Loucy (cell line): ENCODE measurements around the gene UGT2B11.
"Not testable (repeated sequence)": the region's sequence is repeated elsewhere in the genome, so short reads cannot be mapped to it uniquely, and the experiment has no call there.

Source experiments
- H2AFZ ChIP-seq: fragments of 200-600 bp; sonication (generic); 2 replicates; pipeline ENCODE4 v1.6.0; 2016; ENCODE audit warnings: antibody characterized with exemption, mild to moderate bottlenecking, low read length, moderate library complexity
- H3F3A ChIP-seq: fragments of 200-600 bp; 2 replicates; pipeline ENCODE4 v1.6.0; 2016; ENCODE audit warnings: antibody characterized with exemption, low read depth, mild to moderate bottlenecking
- H3K27me3 ChIP-seq: fragments of 200-600 bp; sonication (generic); 2 replicates; pipeline ENCODE4 v1.6.1; 2014; ENCODE audit warnings: low read length, mild to moderate bottlenecking; ENCODE audit not compliant: insufficient read depth, poor library complexity, severe bottlenecking
- H3K36me3 ChIP-seq: fragments of 200-600 bp; sonication (generic); 2 replicates; pipeline ENCODE4 v1.6.1; 2016; ENCODE audit warnings: low read length; ENCODE audit not compliant: insufficient read depth
- H3K4me1 ChIP-seq: fragments of 200-600 bp; sonication (generic); 2 replicates; pipeline ENCODE4 v1.5.1; 2014; ENCODE audit warnings: low read length, mild to moderate bottlenecking; ENCODE audit not compliant: insufficient read depth, poor library complexity, severe bottlenecking
- H3K4me2 ChIP-seq: fragments of 200-600 bp; sonication (generic); 2 replicates; pipeline ENCODE4 v1.6.0; 2014; ENCODE audit warnings: antibody characterized with exemption, low read length, low read depth, mild to moderate bottlenecking; ENCODE audit not compliant: poor library complexity, severe bottlenecking
- H3K4me3 ChIP-seq: fragments of 200-600 bp; sonication (generic); 2 replicates; pipeline ENCODE4 v1.5.1; 2014; ENCODE audit warnings: low read length, mild to moderate bottlenecking, mixed read lengths; ENCODE audit not compliant: poor library complexity, severe bottlenecking
- H3K79me2 ChIP-seq: fragments of 200-600 bp; sonication (generic); 2 replicates; pipeline ENCODE4 v1.6.1; 2014; ENCODE audit warnings: low read length; ENCODE audit not compliant: insufficient read depth
- H3K9ac ChIP-seq: fragments of 200-600 bp; sonication (generic); 2 replicates; pipeline ENCODE4 v1.6.0; 2014; ENCODE audit warnings: mild to moderate bottlenecking, low read depth, low read length, moderate library complexity; ENCODE audit not compliant: poor library complexity, severe bottlenecking
- H3K9me2 ChIP-seq: fragments of 200-600 bp; sonication (generic); replicated peaks from 2 replicates; pipeline ENCODE4 v1.6.1; 2016; ENCODE audit warnings: low read depth, low read length, mixed read lengths
- H3K9me3 ChIP-seq: fragments of 200-600 bp; sonication (generic); 2 replicates; pipeline ENCODE4 v1.6.1; 2014; ENCODE audit warnings: mild to moderate bottlenecking, antibody characterized with exemption, low read length, low read depth; ENCODE audit not compliant: insufficient read depth
- H4K20me1 ChIP-seq: fragments of 200-600 bp; sonication (generic); 2 replicates; pipeline ENCODE4 v1.6.0; 2014; ENCODE audit warnings: antibody characterized with exemption, low read length, mild to moderate bottlenecking; ENCODE audit not compliant: insufficient read depth, poor library complexity, severe bottlenecking
- EZH2phosphoT487 ChIP-seq: fragments of 200-600 bp; IDR thresholded peaks from 2 replicates; pipeline ENCODE4 v1.6.1; 2018; ENCODE audit warnings: antibody characterized with exemption, mild to moderate bottlenecking, moderate library complexity, borderline replicate concordance
- TF ChIP-seq, protein P1 (sequence below): fragments of 200-600 bp; sonication (generic); conservative IDR thresholded peaks from 2 replicates; pipeline ENCODE4 v1.5.1; 2014; ENCODE audit warnings: mild to moderate bottlenecking, antibody characterized with exemption, low read length

The UGT2B11 gene

DNA sequence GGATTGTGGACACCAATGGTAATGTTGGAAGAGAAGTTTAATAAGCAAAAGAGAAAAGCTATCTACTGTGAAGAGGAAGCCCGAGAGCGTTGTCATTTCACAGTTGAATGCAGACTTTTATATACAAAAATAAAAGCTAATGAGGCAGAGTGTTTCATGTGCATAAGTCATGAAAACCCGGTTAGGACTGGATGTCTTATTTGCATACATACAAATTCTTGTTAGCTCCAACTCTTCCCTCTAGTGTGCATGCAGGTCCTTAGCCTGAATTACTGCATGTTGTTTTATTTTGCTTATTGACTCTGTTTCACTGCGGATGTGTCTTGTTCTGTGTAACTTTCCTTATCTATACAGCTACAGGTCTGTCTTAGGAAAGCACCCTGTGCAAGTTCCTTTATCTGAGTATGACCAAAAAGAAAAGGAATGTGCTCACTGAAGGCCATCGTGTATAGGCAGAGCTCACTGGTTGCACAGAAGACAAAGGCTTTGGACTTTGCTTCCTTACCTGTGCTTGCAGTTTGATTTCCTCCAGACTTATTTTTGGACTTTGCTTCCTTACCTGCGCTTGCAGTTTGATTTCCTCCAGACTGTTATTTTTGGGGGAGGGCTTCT lies 25.1 kb upstream of the UGT2B11 start:
- Histone ChIP-seq H3K4me2 (no peak overlapping the region), H3K9me2 (no peaks in the 10 kb centered on the region), H3F3A (no peaks in the 10 kb centered on the region), H3K9me3 (no peaks in the 10 kb centered on the region), H3K79me2 (no peaks in the 10 kb centered on the region), H3K4me3 (no peak overlapping the region), H3K4me1 (no peaks in the 10 kb centered on the region), H4K20me1 (no peaks in the 10 kb centered on the region), H2AFZ (no peak overlapping the region), H3K27me3 (no peaks in the 10 kb centered on the region), H3K36me3 (no peaks in the 10 kb centered on the region), H3K9ac (no peak overlapping the region)
- no peak for TF ChIP-seq EZH2phosphoT487
- TF ChIP-seq, protein P1, sequence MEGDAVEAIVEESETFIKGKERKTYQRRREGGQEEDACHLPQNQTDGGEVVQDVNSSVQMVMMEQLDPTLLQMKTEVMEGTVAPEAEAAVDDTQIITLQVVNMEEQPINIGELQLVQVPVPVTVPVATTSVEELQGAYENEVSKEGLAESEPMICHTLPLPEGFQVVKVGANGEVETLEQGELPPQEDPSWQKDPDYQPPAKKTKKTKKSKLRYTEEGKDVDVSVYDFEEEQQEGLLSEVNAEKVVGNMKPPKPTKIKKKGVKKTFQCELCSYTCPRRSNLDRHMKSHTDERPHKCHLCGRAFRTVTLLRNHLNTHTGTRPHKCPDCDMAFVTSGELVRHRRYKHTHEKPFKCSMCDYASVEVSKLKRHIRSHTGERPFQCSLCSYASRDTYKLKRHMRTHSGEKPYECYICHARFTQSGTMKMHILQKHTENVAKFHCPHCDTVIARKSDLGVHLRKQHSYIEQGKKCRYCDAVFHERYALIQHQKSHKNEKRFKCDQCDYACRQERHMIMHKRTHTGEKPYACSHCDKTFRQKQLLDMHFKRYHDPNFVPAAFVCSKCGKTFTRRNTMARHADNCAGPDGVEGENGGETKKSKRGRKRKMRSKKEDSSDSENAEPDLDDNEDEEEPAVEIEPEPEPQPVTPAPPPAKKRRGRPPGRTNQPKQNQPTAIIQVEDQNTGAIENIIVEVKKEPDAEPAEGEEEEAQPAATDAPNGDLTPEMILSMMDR = no peak

DNA sequence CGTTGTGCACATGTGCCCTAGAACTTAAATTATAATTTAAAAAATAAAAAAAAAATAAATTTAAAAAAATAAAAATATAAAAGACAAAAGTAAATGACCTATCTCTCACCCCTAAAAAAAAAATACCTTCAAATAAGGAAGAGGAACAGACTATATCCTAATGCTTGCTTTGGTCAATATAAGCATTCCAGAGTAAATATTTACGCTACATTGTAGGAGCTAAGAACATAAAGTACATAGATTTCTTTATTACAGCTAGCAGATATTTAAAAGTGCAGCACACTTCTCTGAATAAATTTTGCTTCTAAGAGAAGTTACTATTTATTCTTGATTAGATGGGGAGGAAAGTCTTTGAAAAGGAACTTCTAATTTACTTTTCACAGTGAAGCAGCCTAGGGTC lies 24.5 kb upstream of the UGT2B11 start:
- Histone ChIP-seq H3K36me3 (no peaks in the 10 kb centered on the region), H3K9me3 (no peaks in the 10 kb centered on the region), H3K4me2 (no peak overlapping the region), H3K4me3 (no peak overlapping the region), H2AFZ (no peak overlapping the region), H4K20me1 (no peaks in the 10 kb centered on the region), H3K79me2 (no peaks in the 10 kb centered on the region), H3K27me3 (no peaks in the 10 kb centered on the region), H3K9me2 (no peaks in the 10 kb centered on the region), H3K4me1 (no peaks in the 10 kb centered on the region), H3F3A (no peaks in the 10 kb centered on the region), H3K9ac (no peak overlapping the region)
- no peak for TF ChIP-seq EZH2phosphoT487
- TF ChIP-seq, protein P1 = no peak

DNA sequence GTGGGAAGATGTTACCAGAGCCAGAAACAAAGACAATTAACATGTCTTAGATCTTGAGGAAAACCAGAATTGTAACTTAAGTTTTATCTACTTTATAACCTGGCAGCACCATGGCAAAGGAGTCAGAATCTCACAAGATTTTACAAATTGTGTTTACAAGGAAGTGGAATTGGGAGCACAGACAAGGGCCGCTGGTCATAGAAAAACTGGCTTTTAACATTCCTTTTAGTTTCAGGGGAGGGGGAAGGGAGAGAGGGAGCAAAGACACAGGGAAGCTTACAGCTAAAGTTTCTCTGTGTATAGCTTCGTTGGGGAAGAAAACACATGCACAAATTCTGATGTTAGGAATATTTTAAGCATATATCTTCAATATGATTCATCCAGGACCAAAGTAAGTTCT lies 10.3 kb upstream of the UGT2B11 start:
- Histone ChIP-seq H3K4me3 (no peak overlapping the region), H3K27me3 (no peaks in the 10 kb centered on the region), H3K36me3 (no peaks in the 10 kb centered on the region), H3K79me2 (no peaks in the 10 kb centered on the region), H3K9me2 (no peaks in the 10 kb centered on the region), H3K4me1 (no peaks in the 10 kb centered on the region), H3F3A (no peaks in the 10 kb centered on the region), H3K4me2 (no peak overlapping the region), H4K20me1 (no peaks in the 10 kb centered on the region), H3K9me3 (no peaks in the 10 kb centered on the region), H3K9ac (no peak overlapping the region), H2AFZ (no peak overlapping the region)
- no peak for TF ChIP-seq EZH2phosphoT487
- TF ChIP-seq, protein P1 = no peak

DNA sequence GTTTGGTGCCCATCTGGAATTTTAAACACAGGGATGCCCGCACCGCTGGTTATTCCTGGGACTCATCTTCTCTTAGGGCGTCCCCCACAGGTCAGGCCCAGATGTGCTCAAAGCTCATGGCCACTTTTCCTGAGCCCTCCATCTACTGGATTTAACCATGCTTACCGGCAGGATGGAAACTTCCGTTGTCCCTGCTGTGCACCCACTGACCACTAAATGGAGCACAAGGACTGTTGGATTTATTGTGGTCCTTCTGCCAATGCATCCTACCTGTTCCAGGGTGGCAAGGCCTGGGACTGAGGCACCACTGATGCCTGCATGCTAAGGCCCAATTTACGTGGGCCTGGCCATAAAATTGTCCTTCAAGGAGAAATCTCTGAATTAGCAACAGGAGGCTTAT lies 8.7 kb upstream of the UGT2B11 start:
- not testable (repeated sequence) for H3K4me3 ChIP-seq, H3F3A ChIP-seq, H3K79me2 ChIP-seq, H3K9me2 ChIP-seq, H3K27me3 ChIP-seq, H3K9ac ChIP-seq, H3K36me3 ChIP-seq, H2AFZ ChIP-seq, H3K4me1 ChIP-seq, H4K20me1 ChIP-seq, H3K4me2 ChIP-seq, H3K9me3 ChIP-seq

DNA sequence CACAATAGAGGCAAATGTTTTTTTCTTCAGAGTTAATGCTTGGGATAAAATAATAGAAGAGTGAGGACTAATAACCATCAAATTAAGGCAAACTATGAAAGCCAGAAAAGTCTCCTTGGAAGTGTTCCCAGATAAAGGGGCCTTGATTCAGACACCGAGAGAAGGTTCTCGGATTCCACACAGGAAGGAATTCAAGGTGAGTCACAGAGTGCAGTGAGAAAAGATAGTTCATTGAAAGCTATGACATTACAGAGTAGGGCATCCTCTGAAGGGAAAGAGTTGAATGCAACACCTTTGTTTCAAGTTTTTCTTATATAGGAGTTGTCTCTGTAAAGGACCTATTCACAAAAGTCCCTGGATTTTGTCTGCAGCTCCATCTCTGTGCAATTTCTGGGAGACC lies 3.9 kb upstream of the UGT2B11 start:
- not testable (repeated sequence) for H3K79me2 ChIP-seq, H4K20me1 ChIP-seq

More for the DNA sequence above, 3.9 kb upstream of the UGT2B11 start:
- not testable (repeated sequence) for H3K9me3 ChIP-seq, H2AFZ ChIP-seq, H3K27me3 ChIP-seq, H3K9me2 ChIP-seq, H3K4me3 ChIP-seq, H3K9ac ChIP-seq, H3K4me2 ChIP-seq, H3F3A ChIP-seq, H3K36me3 ChIP-seq, H3K4me1 ChIP-seq
